GM19455 (cell line): ENCODE results near the gene NR1H2.

Source experiments
- ATAC-seq: cut with Tn5 transposase; IDR thresholded peaks from one replicate; pipeline ENCODE4 v1.9.1; 2021; ENCODE audit not compliant: unreplicated experiment

The NR1H2 gene

GRCh38 chr19:50420808-50421207, 44.6 kb downstream of the NR1H2 start:
- ATAC-seq, result no peak

GRCh38 chr19:50422397-50423278, 46.4 kb downstream of the NR1H2 start:
- no peak for ATAC-seq

GRCh38 chr19:50423279-50424113, 47.2 kb downstream of the NR1H2 start:
- ATAC-seq, result no peak

- ATAC-seq, result no peak
Measured at GRCh38 chr19:50425581-50425980, 49.3 kb downstream of the NR1H2 start.

GRCh38 chr19:50427318-50427925, 51.2 kb downstream of the NR1H2 start:
- no peak for ATAC-seq

GRCh38 chr19:50427997-50428425, 51.8 kb downstream of the NR1H2 start:
- ATAC-seq, result no peak

GRCh38 chr19:50428772-50429463, 52.7 kb downstream of the NR1H2 start:
- ATAC-seq, result no peak

GRCh38 chr19:50430888-50431342, 54.7 kb downstream of the NR1H2 start:
- ATAC-seq, result no peak

- peak; percentile 70 for ATAC-seq
Measured at GRCh38 chr19:50431343-50432220, 55.3 kb downstream of the NR1H2 start.

GRCh38 chr19:50432221-50433028, 56.2 kb downstream of the NR1H2 start, which contains the start of gene MYBPC2:
MYBPC2 (plus strand) TSS chr19:50432892; CDS start chr19:50432954, 62 bp downstream.
- peak; percentile 14 for ATAC-seq
